Esophagus squamous epithelium (tissue), 4 donors: ENCODE data around the gene MAD1L1.

Source experiments
- CTCF ChIP-seq, 6 experiments: fragments of 450-650 bp in 4 of 6; fragments of 200-600 bp in 2 of 6; sonication (generic) in 2 of 6; IDR thresholded peaks; one replicate each; pipeline ENCODE4 v1.5.1; 2016 to 2019; ENCODE audit warnings: antibody characterized with exemption in 6 of 6, mild to moderate bottlenecking in 4 of 6, moderate library complexity in 4 of 6
- POLR2A ChIP-seq, 4 donors: fragments of 450-650 bp; IDR thresholded peaks; one replicate each; pipeline ENCODE4 v1.6.1; 2017; ENCODE audit warnings: antibody characterized with exemption in 4 of 4, mild to moderate bottlenecking in 4 of 4, moderate library complexity in 3 of 4

GRCh38 chr7:1947586-1948217, 285.0 kb downstream of the MAD1L1 start:
- TF ChIP-seq POLR2A (IDR thresholded peaks at IDR 0.05) (no peak), CTCF (IDR thresholded peaks at IDR 0.05) (no peak)
